GM12891 (cell line): Measurements from ENCODE around the gene NRK.

Source experiments
- POLR2A ChIP-seq: IDR thresholded peaks from 2 replicates; pipeline ENCODE4 v1.6.1; 2011; ENCODE audit warnings: low read depth, low read length, control low read depth
- POLR2AphosphoS5 ChIP-seq: IDR thresholded peaks from 2 replicates; pipeline ENCODE4 v1.6.1; 2011; ENCODE audit warnings: low read depth, low read length, control low read depth
- TAF1 ChIP-seq: IDR thresholded peaks from 2 replicates; pipeline ENCODE4 v1.6.1; 2011; ENCODE audit warnings: low read depth, low read length, control low read depth

GRCh38 chrX:105945266-105945665 lies 122.9 kb downstream of the NRK start:
- TF ChIP-seq POLR2A (no peak), TAF1 (no peak), POLR2AphosphoS5 (no peak)
